Measurements from ENCODE around the gene THSD7A.

THSD7A gene

DNA sequence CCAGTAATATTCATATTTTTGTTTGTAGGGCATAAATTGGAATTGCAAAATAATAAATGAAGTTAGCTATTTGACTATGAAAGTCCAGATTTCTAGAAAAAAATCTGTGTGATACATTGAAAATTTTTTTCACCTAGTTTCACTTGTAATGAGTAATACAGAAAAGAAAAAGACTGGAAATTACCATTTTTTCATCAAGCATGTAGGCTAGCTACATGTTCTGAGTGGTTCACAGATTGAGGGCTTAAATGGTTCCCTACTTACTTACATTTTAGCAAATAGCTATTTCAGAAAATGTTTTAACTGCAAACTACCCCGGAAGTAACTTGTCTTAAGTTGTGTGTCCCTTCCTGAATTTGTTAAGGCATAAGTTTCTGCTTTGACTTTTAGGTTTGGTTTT lies 462.3 kb downstream of the THSD7A start:
- DNase-seq, result no peak

GRCh38 chr7:11366118-11366517 lies 465.9 kb downstream of the THSD7A start:
- DNase-seq, result no peak

DNA sequence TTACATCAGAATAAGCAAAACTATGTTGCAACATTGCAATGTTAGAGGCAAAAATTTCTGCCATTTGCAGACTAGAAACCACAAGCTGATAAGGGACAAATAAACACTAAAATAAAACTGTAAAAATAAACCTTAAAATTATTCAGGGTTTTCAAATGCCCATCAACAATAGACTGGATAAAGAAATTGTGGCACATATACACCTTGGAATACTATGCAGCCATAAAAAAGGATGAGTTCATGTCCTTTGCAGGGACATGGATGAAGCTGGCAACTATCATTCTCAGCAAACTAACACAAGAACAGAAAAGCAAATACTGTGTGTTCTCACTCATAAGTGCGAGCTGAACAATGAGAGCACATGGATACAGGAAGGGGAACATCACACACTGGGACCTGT lies 473.4 kb downstream of the THSD7A start:
- DNase-seq, result no peak

DNA sequence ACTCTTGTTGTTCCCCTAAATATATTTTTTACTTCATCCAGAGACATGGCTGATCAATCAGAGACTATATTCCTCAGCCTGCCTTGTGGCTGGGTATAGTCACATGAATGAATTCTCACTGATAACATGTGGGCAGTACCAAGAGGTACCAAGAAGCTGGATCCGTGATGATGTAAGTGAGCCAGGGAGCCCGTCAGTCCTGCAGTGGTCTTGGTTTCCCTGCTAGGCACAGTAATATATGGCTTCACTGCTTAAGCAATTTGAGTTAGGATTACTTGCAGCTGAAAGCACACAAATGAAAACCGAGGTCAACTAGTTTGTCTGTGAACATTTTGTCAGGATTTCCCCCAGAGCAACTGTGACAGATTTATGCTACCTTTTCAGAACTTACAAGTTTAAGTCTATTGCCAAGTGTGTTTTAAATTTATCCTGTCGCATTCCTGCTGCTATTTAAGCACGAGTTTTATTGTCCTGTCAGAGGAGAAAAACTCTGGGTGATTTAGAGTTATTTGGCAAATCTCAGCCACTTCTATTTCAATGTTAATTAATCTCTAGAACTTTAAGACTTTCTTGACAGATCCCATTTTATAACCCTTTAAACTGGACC lies 476.5 kb downstream of the THSD7A start:
- DNase-seq, result no peak

GRCh38 chr7:11346302-11346701 lies 485.7 kb downstream of the THSD7A start:
- no peak for DNase-seq

- no peak for DNase-seq
Measured at GRCh38 chr7:11345621-11346020, 486.4 kb downstream of the THSD7A start.

- DNase-seq, result peak; percentile 55
Measured at GRCh38 chr7:11343818-11344413, 488.1 kb downstream of the THSD7A start.

GRCh38 chr7:11343136-11343535 lies 488.9 kb downstream of the THSD7A start:
- no peak for DNase-seq

DNA sequence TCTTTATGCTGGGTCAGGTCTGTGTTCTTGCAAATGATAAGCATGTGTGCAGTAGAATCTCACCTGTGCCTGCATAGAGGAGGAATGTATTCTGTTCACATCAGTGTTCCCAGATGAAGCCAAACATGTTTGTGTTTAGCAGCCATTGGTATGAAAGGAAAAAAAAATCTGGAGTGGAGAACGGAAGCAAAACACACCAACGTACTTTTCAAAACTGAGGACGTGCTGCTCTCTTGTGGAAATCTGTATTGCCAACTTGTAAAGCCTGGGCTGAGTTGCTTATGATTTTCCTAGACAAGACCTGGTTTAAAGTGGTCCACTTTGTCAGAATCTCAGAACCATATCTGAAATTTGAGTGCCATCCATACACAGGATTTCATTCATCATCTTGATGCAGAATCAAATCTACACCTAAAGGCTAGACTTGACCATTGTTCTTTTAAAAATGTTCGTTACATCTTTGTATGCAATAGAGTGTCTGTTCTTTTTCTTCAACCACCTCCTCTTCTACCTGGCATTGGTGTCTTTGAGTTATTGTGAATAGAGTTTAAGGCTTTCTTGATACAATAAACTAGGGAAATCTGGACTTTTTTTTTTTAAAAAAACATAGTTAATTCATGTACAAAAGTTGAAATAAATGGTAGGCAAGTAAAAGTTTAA lies 490.6 kb downstream of the THSD7A start:
- peak; percentile 67 for DNase-seq

DNA sequence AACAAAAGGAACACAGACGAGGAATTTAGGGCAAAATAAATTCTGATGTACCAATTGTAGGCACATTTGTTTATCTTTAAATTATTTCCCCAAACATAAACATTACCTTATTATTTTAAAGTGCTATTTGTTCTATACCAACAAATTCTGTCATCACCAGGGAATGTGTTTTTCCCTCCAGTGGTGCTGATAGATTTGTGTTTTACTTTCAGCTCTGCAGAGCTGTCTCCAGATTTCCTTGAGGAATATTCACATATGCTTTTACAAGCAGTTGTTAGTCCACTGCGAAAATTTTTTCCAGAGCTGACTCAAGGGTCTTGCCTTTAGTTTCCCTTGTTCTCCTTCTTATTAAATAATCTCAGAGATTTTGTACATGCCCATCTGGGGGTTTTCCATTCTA lies 495.6 kb downstream of the THSD7A start:
- no peak for DNase-seq

DNA sequence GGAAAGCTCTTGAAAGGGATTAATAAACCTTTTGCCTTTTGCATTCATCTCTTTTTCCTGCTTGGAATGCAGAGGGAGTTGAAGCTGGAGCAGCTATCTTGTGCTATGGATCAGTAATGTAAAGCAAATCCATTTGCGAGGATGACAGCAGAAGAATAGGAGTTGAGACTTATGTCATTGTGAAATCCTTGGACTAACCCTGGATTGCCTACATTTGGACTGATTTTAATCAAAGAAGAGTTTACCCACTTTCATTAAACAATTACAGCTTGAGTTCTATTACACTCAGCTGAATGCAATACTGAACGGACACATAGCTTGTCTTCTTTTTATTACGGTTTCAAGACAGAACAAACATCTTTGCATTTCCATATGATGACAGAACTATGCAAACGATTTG lies 496.1 kb downstream of the THSD7A start:
- DNase-seq, result no peak

GRCh38 chr7:11332865-11333228 lies 499.2 kb downstream of the THSD7A start:
- no peak for DNase-seq

DNA sequence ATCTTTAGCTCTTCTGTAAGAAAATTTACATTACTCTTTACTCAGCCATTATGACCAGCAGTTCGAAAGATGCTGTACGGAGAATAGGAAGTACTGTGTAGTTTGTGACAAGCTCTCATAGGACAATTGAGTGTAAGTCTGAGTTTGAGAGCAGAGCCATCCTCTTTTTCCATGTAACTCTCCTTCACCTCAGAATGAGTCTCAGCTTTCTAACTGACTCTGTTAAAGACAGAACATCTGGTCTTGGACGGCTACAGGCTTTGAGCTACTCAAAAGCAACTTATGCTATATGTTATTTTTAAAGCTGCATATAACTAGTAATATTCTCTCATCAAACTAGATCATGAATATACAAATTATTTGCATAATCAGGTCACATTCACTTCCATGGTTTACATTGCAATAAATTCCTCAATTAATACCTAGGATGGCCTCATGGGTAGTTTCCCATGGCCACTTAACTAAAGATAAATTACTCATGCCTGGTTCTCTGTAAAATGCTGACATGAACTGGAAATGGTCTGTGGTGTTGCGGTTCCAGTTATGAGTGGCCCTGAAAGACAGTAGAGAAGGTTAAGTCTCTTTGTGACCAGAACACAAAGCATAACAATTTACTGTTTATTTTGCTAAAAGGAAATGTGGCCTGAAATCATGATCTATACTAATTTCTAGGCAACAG lies 499.7 kb downstream of the THSD7A start:
- DNase-seq, result no peak

GRCh38 chr7:11331128-11332102 lies 500.6 kb downstream of the THSD7A start:
- DNase-seq, result no peak

DNA sequence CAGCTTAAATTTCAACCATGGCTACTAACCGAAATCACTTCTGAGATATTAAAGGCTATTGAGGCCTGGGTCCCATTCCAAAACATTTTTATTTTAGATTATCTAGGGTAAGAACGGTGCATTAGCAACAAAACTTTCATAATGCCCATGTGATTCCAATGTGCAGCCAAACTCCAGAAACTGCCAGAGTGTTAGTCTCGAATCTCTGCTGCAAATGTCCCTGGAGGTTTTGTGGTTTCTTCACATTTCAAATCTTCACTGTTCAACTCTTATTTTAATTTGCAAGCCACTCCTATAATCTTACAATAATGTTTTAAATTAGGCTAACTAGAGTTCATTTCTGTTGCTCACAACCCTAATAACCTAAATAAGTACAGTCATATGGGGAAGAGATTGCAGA lies 501.3 kb downstream of the THSD7A start:
- no peak for DNase-seq

- no peak for DNase-seq
Measured at GRCh38 chr7:11330208-11330607, 501.8 kb downstream of the THSD7A start.

GRCh38 chr7:11329626-11330025 lies 502.4 kb downstream of the THSD7A start:
- DNase-seq, result no peak

GRCh38 chr7:11328309-11328708 lies 503.7 kb downstream of the THSD7A start:
- no peak for DNase-seq

GRCh38 chr7:11327633-11328032 lies 504.4 kb downstream of the THSD7A start:
- peak; percentile 57 for DNase-seq

Data from NCI-H1105 (cell line).